CD8-positive, alpha-beta memory T cell (primary cell): ENCODE results near the gene IDH3B. TPM values are rescaled to one million over a fixed set of nuclear protein-coding genes. Genes with fewer than 3 reads are reported as not detected.

Source experiments
- polyA plus RNA-seq: library from polyadenylated mRNA; unstranded; fragments of 300-500 nt; fragmentation: Illumina TruSeq; gene quantifications from one replicate; pipeline ENCODE4 v1.2.3, GENCODE V29; 2021
- total RNA-seq, 2 experiments: library from RNA; stranded (reverse); gene quantifications; one replicate each; pipeline ENCODE4 v1.2.3, GENCODE V29; 2021

Gene IDH3B
- total and polyA plus RNA-seq, 3 experiments from 2014 or later, result 107 to 145 (median 138) TPM

Other genes with a start within 250 kb of the IDH3B start
- gene SNRPB, start 193.4 kb downstream of the IDH3B start, total RNA-seq, result 100 to 1,000 TPM; 423 to 432 TPM
- gene SNRPB, start 193.4 kb downstream of the IDH3B start, polyA plus RNA-seq, result 291 TPM
- gene ZNF343, start 155.3 kb downstream of the IDH3B start, total RNA-seq, result 10 to 100 TPM; 11.3 TPM
- gene ZNF343, start 155.3 kb downstream of the IDH3B start, polyA plus RNA-seq, result 4.3 TPM
- not detected for gene TMC2, start 127.6 kb downstream of the IDH3B start, total RNA-seq
- gene TMC2, start 127.6 kb downstream of the IDH3B start, polyA plus RNA-seq, result not detected
- gene NOP56, start 11.6 kb downstream of the IDH3B start, total RNA-seq, result 100 to 1,000 TPM; 888 to 920 TPM
- gene NOP56, start 11.6 kb downstream of the IDH3B start, polyA plus RNA-seq, result 106 TPM
- under 1 TPM; 0.66 to 0.92 TPM for gene EBF4, start 28.6 kb upstream of the IDH3B start, total RNA-seq
- gene EBF4, start 28.6 kb upstream of the IDH3B start, polyA plus RNA-seq, result 2.0 TPM
- gene CPXM1, start 136.4 kb upstream of the IDH3B start, total RNA-seq, result under 1 TPM; 0.46 to 0.71 TPM
- not detected for gene CPXM1, start 136.4 kb upstream of the IDH3B start, polyA plus RNA-seq
- not detected for gene C20orf141, start 150.8 kb upstream of the IDH3B start, total RNA-seq
- not detected for gene C20orf141, start 150.8 kb upstream of the IDH3B start, polyA plus RNA-seq
- gene TMEM239, start 152.1 kb upstream of the IDH3B start, total RNA-seq, result not detected
- not detected for gene TMEM239, start 152.1 kb upstream of the IDH3B start, polyA plus RNA-seq
- gene PCED1A, start 176.4 kb upstream of the IDH3B start, total RNA-seq, result 10 to 100 TPM; 30.8 to 34.0 TPM
- gene PCED1A, start 176.4 kb upstream of the IDH3B start, polyA plus RNA-seq, result 20.2 TPM
- 10 to 100 TPM; 47.8 to 49.1 TPM for gene VPS16, start 176.5 kb upstream of the IDH3B start, total RNA-seq
- 40.1 TPM for gene VPS16, start 176.5 kb upstream of the IDH3B start, polyA plus RNA-seq
- 10 to 100 TPM; 51.6 to 57.8 TPM for gene PTPRA, start 209.3 kb upstream of the IDH3B start, total RNA-seq
- 56.9 TPM for gene PTPRA, start 209.3 kb upstream of the IDH3B start, polyA plus RNA-seq